HepG2 (cell line): ENCODE measurements around the gene TNFSF12. TPM values are rescaled to one million over a fixed set of nuclear protein-coding genes. Genes with fewer than 3 reads are reported as not detected.

Experiments
- DZIP1 ChIP-seq: sonication (generic); formaldehyde crosslinking; IDR thresholded peaks from 2 replicates; pipeline ENCODE4 v1.5.0; 2020; ENCODE audit warnings: mild to moderate bottlenecking, missing genetic modification reagents
- ESRRA ChIP-seq: sonication (generic); formaldehyde crosslinking; IDR thresholded peaks from 2 replicates; pipeline ENCODE4 v1.5.1; 2020; ENCODE audit warnings: mild to moderate bottlenecking, low read depth, missing genetic modification reagents
- FOXK1 ChIP-seq: sonication (generic); formaldehyde crosslinking; IDR thresholded peaks from 2 replicates; pipeline ENCODE4 v1.4.0; 2020; ENCODE audit warnings: low read depth, missing genetic modification reagents, borderline replicate concordance
- MAFF ChIP-seq: IDR thresholded peaks from 2 replicates; pipeline ENCODE4 v1.6.1; 2011; ENCODE audit warnings: low read depth, low read length, improper control_type of control experiment
- MBD4 ChIP-seq: IDR thresholded peaks from 2 replicates; pipeline ENCODE4 v1.6.1; 2012; ENCODE audit warnings: low read length, inconsistent platforms, borderline replicate concordance
- MED13 ChIP-seq: sonication (generic); formaldehyde crosslinking; IDR thresholded peaks from 2 replicates; pipeline ENCODE4 v1.5.0; 2020; ENCODE audit warnings: missing genetic modification reagents
- NR3C1 ChIP-seq: sonication (generic); formaldehyde crosslinking; IDR thresholded peaks from 2 replicates; pipeline ENCODE4 v1.4.0; 2020; ENCODE audit warnings: missing genetic modification reagents
- RBAK ChIP-seq: sonication (generic); formaldehyde crosslinking; IDR thresholded peaks from 2 replicates; pipeline ENCODE4 v1.5.1; 2020; ENCODE audit warnings: mild to moderate bottlenecking, missing genetic modification reagents
- ZNF329 ChIP-seq: sonication (generic); formaldehyde crosslinking; IDR thresholded peaks from 2 replicates; pipeline ENCODE4 v1.9.0; 2021; ENCODE audit warnings: low read depth, mild to moderate bottlenecking, missing genetic modification reagents
- ZNF547 ChIP-seq: sonication (generic); formaldehyde crosslinking; IDR thresholded peaks from 2 replicates; pipeline ENCODE4 v1.5.1; 2020; ENCODE audit warnings: mild to moderate bottlenecking, missing genetic modification reagents
- ZNF839 ChIP-seq: sonication (generic); formaldehyde crosslinking; IDR thresholded peaks from 2 replicates; pipeline ENCODE4 v1.4.0; 2020; ENCODE audit warnings: missing genetic modification reagents, mild to moderate bottlenecking, borderline replicate concordance
- polyA plus RNA-seq, 8 experiments: library from polyadenylated mRNA; depleted of rRNA in 3 of 8; stranded (reverse) in 7 of 8; unstranded in 1 of 8; fragments of >200 nt; fragmentation: Illumina TruSeq in 4 of 8; extraction: Trizol in 4 of 8; gene quantifications; 2 replicates each; pipeline versions ENCODE4 v1.2.1 to v1.2.3, GENCODE V29; 2011 to 2016; ENCODE audit warnings: low read depth in 4 of 8, missing spikeins in 1 of 8, mixed read lengths in 1 of 8; ENCODE audit not compliant: insufficient read depth in 1 of 8
- total RNA-seq, 5 experiments: library from RNA; depleted of rRNA; stranded (reverse); fragments of >200 nt; fragmentation: Illumina TruSeq; extraction: Trizol; gene quantifications; 2 replicates each; pipeline ENCODE4 v1.2.3, GENCODE V29; 2016; ENCODE audit warnings: low read depth in 1 of 5
- TF ChIP-seq, protein P1 (sequence below): sonication (generic); formaldehyde crosslinking; IDR thresholded peaks from 2 replicates; pipeline ENCODE4 v1.5.0; 2020; ENCODE audit warnings: mild to moderate bottlenecking, missing genetic modification reagents
- TF ChIP-seq, protein P2 (sequence below): sonication (generic); formaldehyde crosslinking; IDR thresholded peaks from 2 replicates; pipeline ENCODE4 v1.5.1; 2020; ENCODE audit warnings: mild to moderate bottlenecking, missing genetic modification reagents

TNFSF12 gene
- total and polyA plus RNA-seq, 2 of the 13 experiments (the other 11 are each of a cell fraction or from before 2014, with no cell fraction given): 0.93 to 7.2 TPM

DNA sequence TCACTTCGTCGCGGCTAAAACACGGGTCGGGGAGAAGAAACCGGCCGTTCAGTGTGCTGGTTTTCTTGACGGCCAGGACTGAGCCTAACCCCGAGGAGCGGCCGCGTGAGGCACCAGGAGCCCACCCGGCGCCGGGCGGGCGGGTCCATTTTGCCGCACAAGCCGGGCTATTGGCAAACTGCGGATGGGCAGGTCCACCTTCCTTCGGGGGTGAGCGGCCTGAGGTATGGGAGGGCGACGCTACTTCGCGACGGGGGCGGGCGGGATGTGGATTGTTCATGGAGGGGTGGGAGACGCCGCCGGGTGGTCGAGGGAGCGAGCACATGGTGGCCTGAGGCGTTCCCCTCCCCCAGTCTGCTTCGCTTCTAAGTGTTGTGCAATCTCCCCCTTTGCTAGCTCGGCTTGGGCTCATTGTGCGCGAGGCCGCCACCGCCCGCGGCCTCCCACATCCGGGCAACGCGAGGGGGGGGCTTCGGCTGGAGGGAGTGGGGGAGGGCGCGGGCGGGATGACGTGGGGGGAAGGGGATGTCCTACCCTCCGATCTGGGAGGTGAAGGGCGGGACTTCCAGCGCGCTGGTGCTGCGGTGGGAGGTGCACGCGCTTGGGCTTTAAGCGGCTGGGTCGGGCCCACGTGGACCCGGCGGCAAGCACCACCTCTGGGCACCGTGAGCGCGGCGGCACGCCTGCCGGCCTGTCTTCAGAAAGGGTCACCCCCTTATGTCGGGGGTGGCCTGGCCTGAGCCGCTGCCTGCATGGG lies 24.6 kb downstream of the TNFSF12 start (continued):
- TF ChIP-seq, protein P1, sequence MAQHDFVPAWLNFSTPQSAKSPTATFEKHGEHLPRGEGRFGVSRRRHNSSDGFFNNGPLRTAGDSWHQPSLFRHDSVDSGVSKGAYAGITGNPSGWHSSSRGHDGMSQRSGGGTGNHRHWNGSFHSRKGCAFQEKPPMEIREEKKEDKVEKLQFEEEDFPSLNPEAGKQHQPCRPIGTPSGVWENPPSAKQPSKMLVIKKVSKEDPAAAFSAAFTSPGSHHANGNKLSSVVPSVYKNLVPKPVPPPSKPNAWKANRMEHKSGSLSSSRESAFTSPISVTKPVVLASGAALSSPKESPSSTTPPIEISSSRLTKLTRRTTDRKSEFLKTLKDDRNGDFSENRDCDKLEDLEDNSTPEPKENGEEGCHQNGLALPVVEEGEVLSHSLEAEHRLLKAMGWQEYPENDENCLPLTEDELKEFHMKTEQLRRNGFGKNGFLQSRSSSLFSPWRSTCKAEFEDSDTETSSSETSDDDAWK: no peak
- TF ChIP-seq ESRRA (CRISPR knock-in tag) (no peak), ZNF839 (CRISPR knock-in tag) (no peak), MBD4 (no peak), FOXK1 (peak; percentile 39; the same call in 1 of the 2 replicates), MED13 (CRISPR knock-in tag) (no peak; the same call in 1 of the 2 replicates), ZNF547 (CRISPR knock-in tag) (peak; percentile 66; the same call in 1 of the 2 replicates), ZNF329 (CRISPR knock-in tag) (no peak), NR3C1 (no peak), MAFF (no peak), RBAK (CRISPR knock-in tag) (no peak), DZIP1 (CRISPR knock-in tag) (no peak; the same call in 1 of the 2 replicates)
- TF ChIP-seq, protein P2, sequence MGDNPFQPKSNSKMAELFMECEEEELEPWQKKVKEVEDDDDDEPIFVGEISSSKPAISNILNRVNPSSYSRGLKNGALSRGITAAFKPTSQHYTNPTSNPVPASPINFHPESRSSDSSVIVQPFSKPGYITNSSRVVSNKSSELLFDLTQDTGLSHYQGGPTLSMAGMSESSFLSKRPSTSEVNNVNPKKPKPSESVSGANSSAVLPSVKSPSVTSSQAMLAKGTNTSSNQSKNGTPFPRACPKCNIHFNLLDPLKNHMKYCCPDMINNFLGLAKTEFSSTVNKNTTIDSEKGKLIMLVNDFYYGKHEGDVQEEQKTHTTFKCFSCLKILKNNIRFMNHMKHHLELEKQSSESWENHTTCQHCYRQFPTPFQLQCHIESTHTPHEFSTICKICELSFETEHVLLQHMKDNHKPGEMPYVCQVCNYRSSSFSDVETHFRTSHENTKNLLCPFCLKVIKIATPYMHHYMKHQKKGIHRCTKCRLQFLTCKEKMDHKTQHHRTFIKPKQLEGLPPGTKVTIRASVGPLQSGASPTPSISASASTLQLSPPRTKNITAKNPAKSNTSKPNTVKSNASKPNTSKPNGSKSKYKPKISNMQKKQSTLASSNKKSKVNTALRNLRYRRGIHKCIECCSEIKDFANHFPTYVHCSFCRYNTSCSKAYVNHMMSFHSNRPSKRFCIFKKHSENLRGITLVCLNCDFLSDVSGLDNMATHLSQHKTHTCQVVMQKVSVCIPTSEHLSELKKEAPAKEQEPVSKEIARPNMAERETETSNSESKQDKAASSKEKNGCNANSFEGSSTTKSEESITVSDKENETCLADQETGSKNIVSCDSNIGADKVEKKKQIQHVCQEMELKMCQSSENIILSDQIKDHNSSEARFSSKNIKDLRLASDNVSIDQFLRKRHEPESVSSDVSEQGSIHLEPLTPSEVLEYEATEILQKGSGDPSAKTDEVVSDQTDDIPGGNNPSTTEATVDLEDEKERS (CRISPR knock-in tag): no peak
